Measurements from ENCODE around the gene RFX1. TPM values are rescaled to one million over a fixed set of nuclear protein-coding genes. Genes with fewer than 3 reads are reported as not detected.

The RFX1 gene
- total and polyA plus RNA-seq, 4 donors: 1.8 to 5.6 (median 3.5) TPM

DNA sequence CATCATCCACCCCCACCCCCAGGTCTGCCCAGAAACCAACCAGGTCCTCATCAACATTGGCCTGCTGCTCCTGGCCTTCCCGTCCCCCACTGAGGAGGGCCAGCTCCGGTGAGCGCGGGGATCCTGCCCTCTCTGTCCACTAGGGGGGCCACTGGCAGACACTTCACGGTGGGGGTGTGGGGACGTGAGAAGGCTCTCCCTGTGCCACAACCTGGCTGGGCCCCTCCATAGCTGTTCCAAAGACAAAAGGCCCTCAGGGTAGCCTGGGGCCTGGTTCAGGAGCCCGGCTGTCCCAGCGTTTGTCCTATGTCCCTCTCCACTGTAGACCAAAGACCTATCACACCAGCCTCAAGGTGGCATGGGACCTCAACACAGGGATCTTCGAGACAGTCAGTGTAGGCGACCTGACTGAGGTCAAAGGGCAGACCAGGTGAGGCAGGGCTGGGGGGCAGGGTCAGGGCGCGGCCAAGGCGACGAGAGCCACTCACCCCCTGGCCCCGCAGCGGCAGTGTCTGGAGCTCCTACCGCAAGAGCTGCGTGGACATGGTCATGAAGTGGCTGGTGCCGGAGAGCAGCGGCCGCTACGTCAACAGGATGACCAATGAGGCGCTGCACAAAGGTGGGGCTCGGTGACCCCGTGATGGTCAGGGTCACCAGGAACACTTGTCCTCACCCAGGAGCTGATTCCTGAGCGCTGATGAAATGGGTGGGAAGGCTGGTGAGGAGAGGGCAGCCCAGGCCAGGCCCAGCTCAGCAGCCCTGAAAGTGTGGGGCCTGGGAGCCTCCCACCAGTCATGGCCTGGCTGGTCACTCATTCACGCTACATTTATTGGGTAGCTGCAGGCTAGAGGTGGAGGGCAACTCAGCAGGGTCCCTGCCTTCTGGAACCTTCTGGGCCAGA lies 45.9 kb downstream of the RFX1 start:
- 89% methylated on average over 27 of the region's 27 CpGs for WGBS
- no peak overlapping the region for H3K4me3 ChIP-seq (ENCODE audit: low read depth in 1 of 3, low read length in 3 of 3)
- H3K27me3 ChIP-seq (ENCODE audit: control insufficient read depth in 4 of 4, insufficient read depth in 4 of 4, low read length in 3 of 4): no peaks in the 10 kb centered on the region
- no peaks in the 10 kb centered on the region for H3K4me1 ChIP-seq (ENCODE audit: control insufficient read depth in 4 of 4, insufficient read depth in 4 of 4, low read length in 3 of 4)
- peaks cover 21 to 66% (median 31%) of the 10 kb centered on the region in 4 donors for H3K36me3 ChIP-seq (ENCODE audit: control insufficient read depth in 4 of 4, insufficient read depth in 3 of 4, low read depth in 1 of 4, low read length in 3 of 4)
- H3K9ac ChIP-seq (ENCODE audit: low read depth in 1 of 2, low read length in 2 of 2): no peak overlapping the region
- no peaks in the 10 kb centered on the region for H3K9me3 ChIP-seq (ENCODE audit: control insufficient read depth in 4 of 4, low read length in 3 of 4)
- no peak for DNase-seq (ENCODE audit: low spot score)
- H3K27ac ChIP-seq (ENCODE audit: low read depth in 1 of 2, low read length in 2 of 2): no peak overlapping the region
- TF ChIP-seq RAD21 (IDR thresholded peaks at IDR 0.05): peak in 1 of 2 donors; percentile 38
- TF ChIP-seq, protein P1, sequence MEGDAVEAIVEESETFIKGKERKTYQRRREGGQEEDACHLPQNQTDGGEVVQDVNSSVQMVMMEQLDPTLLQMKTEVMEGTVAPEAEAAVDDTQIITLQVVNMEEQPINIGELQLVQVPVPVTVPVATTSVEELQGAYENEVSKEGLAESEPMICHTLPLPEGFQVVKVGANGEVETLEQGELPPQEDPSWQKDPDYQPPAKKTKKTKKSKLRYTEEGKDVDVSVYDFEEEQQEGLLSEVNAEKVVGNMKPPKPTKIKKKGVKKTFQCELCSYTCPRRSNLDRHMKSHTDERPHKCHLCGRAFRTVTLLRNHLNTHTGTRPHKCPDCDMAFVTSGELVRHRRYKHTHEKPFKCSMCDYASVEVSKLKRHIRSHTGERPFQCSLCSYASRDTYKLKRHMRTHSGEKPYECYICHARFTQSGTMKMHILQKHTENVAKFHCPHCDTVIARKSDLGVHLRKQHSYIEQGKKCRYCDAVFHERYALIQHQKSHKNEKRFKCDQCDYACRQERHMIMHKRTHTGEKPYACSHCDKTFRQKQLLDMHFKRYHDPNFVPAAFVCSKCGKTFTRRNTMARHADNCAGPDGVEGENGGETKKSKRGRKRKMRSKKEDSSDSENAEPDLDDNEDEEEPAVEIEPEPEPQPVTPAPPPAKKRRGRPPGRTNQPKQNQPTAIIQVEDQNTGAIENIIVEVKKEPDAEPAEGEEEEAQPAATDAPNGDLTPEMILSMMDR (IDR thresholded peaks at IDR 0.05; ENCODE audit: low read depth, low read length, missing input control): peak; percentile 25
- TF ChIP-seq, protein P2, sequence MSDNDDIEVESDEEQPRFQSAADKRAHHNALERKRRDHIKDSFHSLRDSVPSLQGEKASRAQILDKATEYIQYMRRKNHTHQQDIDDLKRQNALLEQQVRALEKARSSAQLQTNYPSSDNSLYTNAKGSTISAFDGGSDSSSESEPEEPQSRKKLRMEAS (IDR thresholded peaks at IDR 0.05): no peak
- TF ChIP-seq RXRA (IDR thresholded peaks at IDR 0.05): no peak
- TF ChIP-seq HNF4G (IDR thresholded peaks at IDR 0.05): no peak
- no peak for TF ChIP-seq FOXA2 (IDR thresholded peaks at IDR 0.05)
- TF ChIP-seq EGR1 (IDR thresholded peaks at IDR 0.05; ENCODE audit: low read depth in 2 of 2): no peak
- TF ChIP-seq GABPA (IDR thresholded peaks at IDR 0.05 in 1 of 2, conservative IDR thresholded peaks at IDR 0.05 in 1 of 2): no peak
- no peak for TF ChIP-seq FOXA1 (IDR thresholded peaks at IDR 0.05)
- TF ChIP-seq YY1 (IDR thresholded peaks at IDR 0.05): no peak

DNA sequence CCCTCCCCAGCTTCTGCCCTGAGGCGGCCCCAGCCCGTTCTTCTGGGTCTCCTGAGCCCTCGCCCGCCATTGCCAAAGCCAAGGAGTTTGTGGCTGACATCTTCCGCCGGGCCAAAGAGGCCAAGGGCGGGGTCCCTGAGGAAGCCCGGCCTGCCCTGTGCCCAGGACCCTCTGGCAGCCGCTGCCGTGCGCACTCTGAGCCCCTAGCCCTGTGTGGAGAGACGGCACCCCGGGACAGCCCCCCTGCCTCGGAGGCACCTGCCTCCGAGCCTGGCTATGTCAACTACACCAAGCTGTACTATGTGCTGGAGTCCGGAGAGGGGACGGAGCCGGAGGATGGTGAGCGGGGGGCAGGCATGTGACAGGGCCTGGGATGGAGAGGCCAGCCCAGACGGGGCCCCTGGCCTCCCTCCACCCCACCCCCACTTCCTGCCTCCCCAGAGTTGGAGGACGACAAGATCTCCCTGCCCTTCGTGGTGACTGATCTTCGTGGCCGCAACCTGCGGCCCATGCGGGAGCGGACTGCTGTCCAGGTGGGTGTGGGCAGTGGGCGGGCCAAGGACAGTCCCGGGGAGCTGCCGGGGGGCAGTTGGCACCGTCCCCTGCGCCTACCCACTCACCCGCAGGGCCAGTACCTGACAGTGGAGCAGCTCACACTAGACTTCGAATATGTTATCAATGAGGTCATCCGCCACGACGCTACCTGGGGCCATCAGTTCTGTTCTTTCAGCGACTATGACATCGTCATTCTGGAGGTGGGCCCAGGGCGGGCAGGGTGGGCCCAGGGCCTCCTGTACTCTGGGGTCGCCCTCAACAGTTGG lies 46.8 kb downstream of the RFX1 start:
- no peak overlapping the region for H3K4me3 ChIP-seq (ENCODE audit: low read depth in 1 of 3, low read length in 3 of 3)
- H3K27ac ChIP-seq (ENCODE audit: low read depth in 1 of 2, low read length in 2 of 2): no peak overlapping the region
- H3K27me3 ChIP-seq (ENCODE audit: control insufficient read depth in 4 of 4, insufficient read depth in 4 of 4, low read length in 3 of 4): no peaks in the 10 kb centered on the region
- no peak overlapping the region for H3K9ac ChIP-seq (ENCODE audit: low read depth in 1 of 2, low read length in 2 of 2)
- peaks cover 14 to 60% (median 27%) of the 10 kb centered on the region in 4 donors for H3K36me3 ChIP-seq (ENCODE audit: control insufficient read depth in 4 of 4, insufficient read depth in 3 of 4, low read depth in 1 of 4, low read length in 3 of 4)
- TF ChIP-seq, protein P3, sequence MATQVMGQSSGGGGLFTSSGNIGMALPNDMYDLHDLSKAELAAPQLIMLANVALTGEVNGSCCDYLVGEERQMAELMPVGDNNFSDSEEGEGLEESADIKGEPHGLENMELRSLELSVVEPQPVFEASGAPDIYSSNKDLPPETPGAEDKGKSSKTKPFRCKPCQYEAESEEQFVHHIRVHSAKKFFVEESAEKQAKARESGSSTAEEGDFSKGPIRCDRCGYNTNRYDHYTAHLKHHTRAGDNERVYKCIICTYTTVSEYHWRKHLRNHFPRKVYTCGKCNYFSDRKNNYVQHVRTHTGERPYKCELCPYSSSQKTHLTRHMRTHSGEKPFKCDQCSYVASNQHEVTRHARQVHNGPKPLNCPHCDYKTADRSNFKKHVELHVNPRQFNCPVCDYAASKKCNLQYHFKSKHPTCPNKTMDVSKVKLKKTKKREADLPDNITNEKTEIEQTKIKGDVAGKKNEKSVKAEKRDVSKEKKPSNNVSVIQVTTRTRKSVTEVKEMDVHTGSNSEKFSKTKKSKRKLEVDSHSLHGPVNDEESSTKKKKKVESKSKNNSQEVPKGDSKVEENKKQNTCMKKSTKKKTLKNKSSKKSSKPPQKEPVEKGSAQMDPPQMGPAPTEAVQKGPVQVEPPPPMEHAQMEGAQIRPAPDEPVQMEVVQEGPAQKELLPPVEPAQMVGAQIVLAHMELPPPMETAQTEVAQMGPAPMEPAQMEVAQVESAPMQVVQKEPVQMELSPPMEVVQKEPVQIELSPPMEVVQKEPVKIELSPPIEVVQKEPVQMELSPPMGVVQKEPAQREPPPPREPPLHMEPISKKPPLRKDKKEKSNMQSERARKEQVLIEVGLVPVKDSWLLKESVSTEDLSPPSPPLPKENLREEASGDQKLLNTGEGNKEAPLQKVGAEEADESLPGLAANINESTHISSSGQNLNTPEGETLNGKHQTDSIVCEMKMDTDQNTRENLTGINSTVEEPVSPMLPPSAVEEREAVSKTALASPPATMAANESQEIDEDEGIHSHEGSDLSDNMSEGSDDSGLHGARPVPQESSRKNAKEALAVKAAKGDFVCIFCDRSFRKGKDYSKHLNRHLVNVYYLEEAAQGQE (IDR thresholded peaks at IDR 0.05): no peak
- TF ChIP-seq FOXA1 (IDR thresholded peaks at IDR 0.05) (no peak), JUND (IDR thresholded peaks at IDR 0.05) (no peak), YY1 (IDR thresholded peaks at IDR 0.05) (no peak), SP1 (IDR thresholded peaks at IDR 0.05) (no peak), GABPA (IDR thresholded peaks at IDR 0.05 in 1 of 2, conservative IDR thresholded peaks at IDR 0.05 in 1 of 2) (no peak), FOXA2 (IDR thresholded peaks at IDR 0.05) (no peak), RXRA (IDR thresholded peaks at IDR 0.05) (no peak), TAF1 (conservative IDR thresholded peaks at IDR 0.05) (no peak), RAD21 (IDR thresholded peaks at IDR 0.05) (no peak), HNF4G (IDR thresholded peaks at IDR 0.05) (no peak), EGR1 (IDR thresholded peaks at IDR 0.05; ENCODE audit: low read depth in 2 of 2) (no peak)
- TF ChIP-seq, protein P2 (IDR thresholded peaks at IDR 0.05): no peak
- TF ChIP-seq, protein P4, sequence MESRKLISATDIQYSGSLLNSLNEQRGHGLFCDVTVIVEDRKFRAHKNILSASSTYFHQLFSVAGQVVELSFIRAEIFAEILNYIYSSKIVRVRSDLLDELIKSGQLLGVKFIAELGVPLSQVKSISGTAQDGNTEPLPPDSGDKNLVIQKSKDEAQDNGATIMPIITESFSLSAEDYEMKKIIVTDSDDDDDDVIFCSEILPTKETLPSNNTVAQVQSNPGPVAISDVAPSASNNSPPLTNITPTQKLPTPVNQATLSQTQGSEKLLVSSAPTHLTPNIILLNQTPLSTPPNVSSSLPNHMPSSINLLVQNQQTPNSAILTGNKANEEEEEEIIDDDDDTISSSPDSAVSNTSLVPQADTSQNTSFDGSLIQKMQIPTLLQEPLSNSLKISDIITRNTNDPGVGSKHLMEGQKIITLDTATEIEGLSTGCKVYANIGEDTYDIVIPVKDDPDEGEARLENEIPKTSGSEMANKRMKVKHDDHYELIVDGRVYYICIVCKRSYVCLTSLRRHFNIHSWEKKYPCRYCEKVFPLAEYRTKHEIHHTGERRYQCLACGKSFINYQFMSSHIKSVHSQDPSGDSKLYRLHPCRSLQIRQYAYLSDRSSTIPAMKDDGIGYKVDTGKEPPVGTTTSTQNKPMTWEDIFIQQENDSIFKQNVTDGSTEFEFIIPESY (IDR thresholded peaks at IDR 0.05): no peak
- TF ChIP-seq, protein P1 (IDR thresholded peaks at IDR 0.05; ENCODE audit: low read depth, low read length, missing input control): no peak
- DNase-seq (ENCODE audit: low spot score): no peak
- no peaks in the 10 kb centered on the region for H3K9me3 ChIP-seq (ENCODE audit: control insufficient read depth in 4 of 4, low read length in 3 of 4)
- H3K4me1 ChIP-seq (ENCODE audit: control insufficient read depth in 4 of 4, insufficient read depth in 4 of 4, low read length in 3 of 4): no peaks in the 10 kb centered on the region
- WGBS: 93% methylated on average over 41 of the region's 41 CpGs

Data from liver (tissue), 9 donors.